ENCODE results near the gene ETAA1.

DNA sequence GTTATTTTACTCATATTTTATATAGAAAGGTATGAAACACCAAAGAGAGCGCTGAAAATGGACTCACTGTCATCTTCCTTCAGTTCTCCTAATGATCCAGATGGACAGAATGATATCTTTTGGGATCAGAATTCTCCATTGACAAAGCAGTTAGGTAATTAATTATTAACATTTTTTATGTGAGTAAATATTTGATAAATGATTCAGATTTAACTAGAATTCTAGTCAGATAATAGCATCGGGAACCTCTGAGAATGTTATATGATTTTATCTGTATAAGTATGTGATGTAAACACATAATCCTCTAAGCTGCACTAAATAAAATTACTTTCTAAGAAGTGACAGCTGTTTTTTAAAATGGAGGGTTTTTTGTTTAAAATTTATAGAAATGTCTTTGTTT lies 2.0 kb downstream of the ETAA1 start:
- TF ChIP-seq TEAD4 (CRISPR knock-in tag; IDR thresholded peaks at IDR 0.05) = no peak
- no peak for TF ChIP-seq ZNF396 (CRISPR knock-in tag; IDR thresholded peaks at IDR 0.05; ENCODE audit: borderline replicate concordance)
- TF ChIP-seq SMAD3 (CRISPR knock-in tag; IDR thresholded peaks at IDR 0.05; ENCODE audit: borderline replicate concordance) = no peak
- TF ChIP-seq NR1H2 (CRISPR knock-in tag; IDR thresholded peaks at IDR 0.05) = no peak
- TF ChIP-seq ETV6 (CRISPR knock-in tag; IDR thresholded peaks at IDR 0.05) = no peak
- no peak for TF ChIP-seq CTCF (IDR thresholded peaks at IDR 0.05)

Data from WTC11 (cell line).